ENCODE results near the gene PIGR.

DNA sequence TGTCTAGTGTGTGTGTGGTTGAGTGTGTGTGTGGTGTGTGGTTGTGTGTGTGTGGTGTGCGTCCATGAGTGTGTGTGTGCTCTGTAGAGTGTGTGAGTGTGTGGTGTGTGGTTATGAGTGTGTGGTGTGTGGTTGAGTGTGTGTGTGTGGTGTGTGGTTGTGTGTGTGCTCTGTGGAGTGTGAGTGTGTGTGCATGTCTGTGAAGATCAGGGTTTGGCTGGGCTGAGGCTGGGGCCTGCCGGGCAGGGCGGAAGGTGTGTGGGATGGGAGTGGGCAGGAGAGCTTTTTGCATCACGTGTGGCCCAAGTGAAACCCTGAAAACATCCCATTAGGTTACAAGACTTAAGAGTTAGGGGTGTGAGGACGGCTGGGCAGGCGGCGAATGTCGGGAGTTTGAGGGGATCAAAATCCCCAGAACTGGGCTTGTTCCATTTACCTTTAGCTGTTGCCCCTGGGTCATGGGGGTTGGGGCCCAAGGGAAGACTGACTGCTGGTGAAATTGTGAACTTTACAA is 21.6 kb downstream of the PIGR start:
- no peak for TF ChIP-seq GATA2 (IDR thresholded peaks at IDR 0.05; ENCODE audit: low read depth, low read length)
- no peak for TF ChIP-seq GATA3 (IDR thresholded peaks at IDR 0.05; ENCODE audit: low read depth, low read length)
